Measurements from ENCODE around the gene CXCL9.

CXCL9 gene

DNA sequence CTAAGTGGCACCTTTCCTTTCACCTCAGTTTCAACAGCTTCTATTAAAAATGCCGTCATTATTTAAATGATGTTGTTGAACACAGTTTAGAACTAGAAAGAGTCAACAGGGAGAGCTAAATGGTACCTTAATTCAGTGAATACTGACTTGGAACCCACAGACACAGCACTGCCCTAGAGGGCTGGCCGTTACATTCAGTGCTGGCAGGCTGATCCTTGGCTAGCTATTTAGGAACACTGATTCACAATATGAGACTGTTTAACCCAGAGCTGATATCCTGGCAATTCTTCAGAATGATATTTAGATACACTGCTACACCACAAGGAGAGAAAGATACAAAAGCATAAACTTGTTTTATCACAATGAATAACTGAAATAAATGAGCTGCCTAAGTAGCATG lies 53.8 kb downstream of the CXCL9 start:
- Histone ChIP-seq H3K36me3 (replicated peaks) (peaks cover 69% of the 10 kb centered on the region), H3K27me3 (replicated peaks) (no peaks in the 10 kb centered on the region), H3K27ac (no peak overlapping the region), H3K4me3 (ENCODE audit: low read depth, low read length) (no peak overlapping the region)
- TF ChIP-seq, protein P1, sequence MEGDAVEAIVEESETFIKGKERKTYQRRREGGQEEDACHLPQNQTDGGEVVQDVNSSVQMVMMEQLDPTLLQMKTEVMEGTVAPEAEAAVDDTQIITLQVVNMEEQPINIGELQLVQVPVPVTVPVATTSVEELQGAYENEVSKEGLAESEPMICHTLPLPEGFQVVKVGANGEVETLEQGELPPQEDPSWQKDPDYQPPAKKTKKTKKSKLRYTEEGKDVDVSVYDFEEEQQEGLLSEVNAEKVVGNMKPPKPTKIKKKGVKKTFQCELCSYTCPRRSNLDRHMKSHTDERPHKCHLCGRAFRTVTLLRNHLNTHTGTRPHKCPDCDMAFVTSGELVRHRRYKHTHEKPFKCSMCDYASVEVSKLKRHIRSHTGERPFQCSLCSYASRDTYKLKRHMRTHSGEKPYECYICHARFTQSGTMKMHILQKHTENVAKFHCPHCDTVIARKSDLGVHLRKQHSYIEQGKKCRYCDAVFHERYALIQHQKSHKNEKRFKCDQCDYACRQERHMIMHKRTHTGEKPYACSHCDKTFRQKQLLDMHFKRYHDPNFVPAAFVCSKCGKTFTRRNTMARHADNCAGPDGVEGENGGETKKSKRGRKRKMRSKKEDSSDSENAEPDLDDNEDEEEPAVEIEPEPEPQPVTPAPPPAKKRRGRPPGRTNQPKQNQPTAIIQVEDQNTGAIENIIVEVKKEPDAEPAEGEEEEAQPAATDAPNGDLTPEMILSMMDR (IDR thresholded peaks at IDR 0.05; ENCODE audit: low read depth, low read length, missing control alignments) = no peak
- in situ Hi-C loops (cut with HindIII; ENCODE audit: low pct_ligation_motif_present, low sequenced_read_pairs) = no loop called here
- no peak for DNase-seq

Measured in brain microvascular endothelial cell (primary cell).